Astrocyte of the spinal cord (primary cell): Measurements from ENCODE around the gene NCBP3.
A peak's percentile ranks its signal among the peaks of the same experiment; 100 is the strongest.

ENCODE experiments used
- DNase-seq: peaks from one replicate; pipeline ENCODE4 v3.0.0; 2011; ENCODE audit warnings: low read depth, low spot score
- H3K4me3 ChIP-seq: 2 replicates; pipeline ENCODE4 v1.5.1; 2011; ENCODE audit warnings: low read depth, mild to moderate bottlenecking, low read length, moderate library complexity
- CTCF ChIP-seq: IDR thresholded peaks from 2 replicates; pipeline ENCODE4 v1.5.1; 2012; ENCODE audit warnings: low read depth, mild to moderate bottlenecking, low read length, inconsistent platforms
- in situ Hi-C: cut with HindIII; loops from 2 replicates; pipeline ENCODE4 v1.10.0; 2017; ENCODE audit warnings: low sequenced_read_pairs

Gene NCBP3

GRCh38 chr17:3875317-3875716 lies 29.3 kb upstream of the NCBP3 start:
- in situ Hi-C loops = no loop called here
- H3K4me3 ChIP-seq = no peak overlapping the region
- DNase-seq = no peak
- no peak for TF ChIP-seq CTCF

- DNase-seq = no peak
- TF ChIP-seq CTCF = no peak
- in situ Hi-C loops = no loop called here
- H3K4me3 ChIP-seq = no peak overlapping the region
Measured at GRCh38 chr17:3873862-3874261, 27.8 kb upstream of the NCBP3 start.

GRCh38 chr17:3870871-3871306 lies 24.8 kb upstream of the NCBP3 start:
- DNase-seq = no peak
- in situ Hi-C loops = no loop called here
- no peak overlapping the region for H3K4me3 ChIP-seq
- TF ChIP-seq CTCF = no peak

- H3K4me3 ChIP-seq = no peak overlapping the region
- in situ Hi-C loops = no loop called here
- no peak for TF ChIP-seq CTCF
- no peak for DNase-seq
Measured at GRCh38 chr17:3867606-3868005, 21.6 kb upstream of the NCBP3 start.

- TF ChIP-seq CTCF = no peak
- in situ Hi-C loops = no loop called here
- no peak for DNase-seq
Measured at GRCh38 chr17:3867106-3867505, 21.1 kb upstream of the NCBP3 start.

GRCh38 chr17:3866276-3866675 lies 20.2 kb upstream of the NCBP3 start:
- no peak for DNase-seq
- H3K4me3 ChIP-seq = no peak overlapping the region
- no peak for TF ChIP-seq CTCF
- in situ Hi-C loops = no loop called here

More at GRCh38 chr17:3867106-3867505, 21.1 kb upstream of the NCBP3 start:
- no peak overlapping the region for H3K4me3 ChIP-seq

GRCh38 chr17:3865176-3865575 lies 19.1 kb upstream of the NCBP3 start:
- peak; percentile 70 for DNase-seq
- in situ Hi-C loops = no loop called here
- H3K4me3 ChIP-seq = no peak overlapping the region
- TF ChIP-seq CTCF = no peak
